DOHH2 (cell line): ENCODE results near the gene RFX6.

Source experiments
- H3F3A ChIP-seq: fragments of 200-600 bp; sonication (generic), shearing (Covaris generic); 2 replicates; pipeline ENCODE4 v1.6.0; 2016; ENCODE audit warnings: antibody characterized with exemption, mild to moderate bottlenecking; ENCODE audit not compliant: control insufficient read depth, insufficient read depth
- H3K27ac ChIP-seq: fragments of 200-600 bp; sonication (generic); 2 replicates; pipeline ENCODE4 v1.5.1; 2014; ENCODE audit warnings: low read depth, mild to moderate bottlenecking, low read length, moderate library complexity
- H3K27me3 ChIP-seq: fragments of 200-600 bp; sonication (generic); 2 replicates; pipeline ENCODE4 v1.6.1; 2014; ENCODE audit warnings: mild to moderate bottlenecking, low read length, mixed read lengths; ENCODE audit not compliant: control insufficient read depth
- H3K36me3 ChIP-seq: fragments of 200-600 bp; sonication (generic); 2 replicates; pipeline ENCODE4 v1.6.1; 2014; ENCODE audit warnings: mild to moderate bottlenecking, low read length, moderate library complexity, mixed read lengths; ENCODE audit not compliant: control insufficient read depth
- H3K4me1 ChIP-seq: fragments of 200-600 bp; sonication (generic); 2 replicates; pipeline ENCODE4 v1.6.1; 2014; ENCODE audit warnings: mild to moderate bottlenecking, low read length, mixed read lengths; ENCODE audit not compliant: control insufficient read depth
- H3K4me2 ChIP-seq: fragments of 200-600 bp; sonication (generic); 2 replicates; pipeline ENCODE4 v1.6.0; 2014; ENCODE audit warnings: mild to moderate bottlenecking, low read length, moderate library complexity
- H3K4me3 ChIP-seq: fragments of 200-600 bp; sonication (generic); 2 replicates; pipeline ENCODE4 v1.5.1; 2014; ENCODE audit warnings: mild to moderate bottlenecking, low read length, mixed read lengths
- H3K79me2 ChIP-seq: fragments of 200-600 bp; sonication (generic); 2 replicates; pipeline ENCODE4 v1.6.1; 2014; ENCODE audit warnings: mild to moderate bottlenecking, low read length, mixed read lengths; ENCODE audit not compliant: control insufficient read depth
- H3K9me2 ChIP-seq: fragments of 200-600 bp; sonication (generic); replicated peaks from 2 replicates; pipeline ENCODE4 v1.6.1; 2014; ENCODE audit warnings: mild to moderate bottlenecking, low read length, mixed read lengths; ENCODE audit not compliant: control insufficient read depth
- H3K9me3 ChIP-seq: fragments of 200-600 bp; sonication (generic); 2 replicates; pipeline ENCODE4 v1.6.1; 2014; ENCODE audit warnings: antibody characterized with exemption, low read length, mixed read lengths; ENCODE audit not compliant: control insufficient read depth, insufficient read depth
- H4K20me1 ChIP-seq: fragments of 200-600 bp; sonication (generic); 2 replicates; pipeline ENCODE4 v1.6.0; 2014; ENCODE audit warnings: low read depth, mild to moderate bottlenecking, antibody characterized with exemption, low read length, moderate library complexity; ENCODE audit not compliant: control insufficient read depth, insufficient read depth
- EZH2phosphoT487 ChIP-seq: fragments of 200-600 bp; sonication (generic); IDR thresholded peaks from 2 replicates; pipeline ENCODE4 v1.6.1; 2017; ENCODE audit warnings: borderline replicate concordance, mild to moderate bottlenecking, antibody characterized with exemption, low read length, moderate library complexity, mixed read lengths
- TF ChIP-seq, protein P1 (sequence below): fragments of 200-600 bp; sonication (generic); IDR thresholded peaks from one replicate; pipeline ENCODE4 v1.5.1; 2014; ENCODE audit warnings: antibody characterized with exemption, mild to moderate bottlenecking, low read depth, low read length; ENCODE audit not compliant: poor library complexity, severe bottlenecking

The RFX6 gene

GRCh38 chr6:116979560-116979959, 102.5 kb downstream of the RFX6 start:
- H3K4me2 ChIP-seq = no peak overlapping the region
- H3K4me1 ChIP-seq = no peaks in the 10 kb centered on the region
- no peaks in the 10 kb centered on the region for H3K9me2 ChIP-seq
- no peak overlapping the region for H3K4me3 ChIP-seq
- 0 out of 2 replicates have a peak, but pooled peaks cover 2% of the 10 kb centered on the region for H3K9me3 ChIP-seq
- H3K27ac ChIP-seq = no peak overlapping the region
- H4K20me1 ChIP-seq = no peaks in the 10 kb centered on the region
- TF ChIP-seq, protein P1, sequence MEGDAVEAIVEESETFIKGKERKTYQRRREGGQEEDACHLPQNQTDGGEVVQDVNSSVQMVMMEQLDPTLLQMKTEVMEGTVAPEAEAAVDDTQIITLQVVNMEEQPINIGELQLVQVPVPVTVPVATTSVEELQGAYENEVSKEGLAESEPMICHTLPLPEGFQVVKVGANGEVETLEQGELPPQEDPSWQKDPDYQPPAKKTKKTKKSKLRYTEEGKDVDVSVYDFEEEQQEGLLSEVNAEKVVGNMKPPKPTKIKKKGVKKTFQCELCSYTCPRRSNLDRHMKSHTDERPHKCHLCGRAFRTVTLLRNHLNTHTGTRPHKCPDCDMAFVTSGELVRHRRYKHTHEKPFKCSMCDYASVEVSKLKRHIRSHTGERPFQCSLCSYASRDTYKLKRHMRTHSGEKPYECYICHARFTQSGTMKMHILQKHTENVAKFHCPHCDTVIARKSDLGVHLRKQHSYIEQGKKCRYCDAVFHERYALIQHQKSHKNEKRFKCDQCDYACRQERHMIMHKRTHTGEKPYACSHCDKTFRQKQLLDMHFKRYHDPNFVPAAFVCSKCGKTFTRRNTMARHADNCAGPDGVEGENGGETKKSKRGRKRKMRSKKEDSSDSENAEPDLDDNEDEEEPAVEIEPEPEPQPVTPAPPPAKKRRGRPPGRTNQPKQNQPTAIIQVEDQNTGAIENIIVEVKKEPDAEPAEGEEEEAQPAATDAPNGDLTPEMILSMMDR = no peak
- TF ChIP-seq EZH2phosphoT487 = no peak
- no peaks in the 10 kb centered on the region for H3F3A ChIP-seq
- 0 out of 2 replicates have a peak, but pooled peaks cover 3% of the 10 kb centered on the region for H3K27me3 ChIP-seq
- no peaks in the 10 kb centered on the region for H3K36me3 ChIP-seq
- no peaks in the 10 kb centered on the region for H3K79me2 ChIP-seq
